OCI-LY7 (cell line): ENCODE data around the gene TMEM8B. TPM values are rescaled to one million over a fixed set of nuclear protein-coding genes. Genes with fewer than 3 reads are reported as not detected.

Experiments used
- BruUV-seq: library from RNA; stranded (reverse); fragments of 400-500 nt; replicated peaks from 2 replicates; lab custom pipeline; 2021; lab: Mats Ljungman, UMichigan
- CTCF ChIA-PET: fragments of 300-600 bp; sonication (Branson Sonifier 250); formaldehyde crosslinking; loops from one replicate; lab custom pipeline; 2022; ENCODE audit warnings: antibody characterized with exemption; ENCODE audit not compliant: unreplicated experiment; lab: Charles Lee
- POLR2A ChIA-PET: fragments of 300-600 bp; sonication (Branson Sonifier 250); formaldehyde crosslinking; loops from one replicate; lab custom pipeline; 2022; ENCODE audit warnings: antibody characterized with exemption; lab: Charles Lee
- DNase-seq: peaks from one replicate; pipeline ENCODE4 v3.0.0-alpha.2; 2015; ENCODE audit warnings: low spot score
- H2AFZ ChIP-seq: fragments of 200-600 bp; sonication (generic), shearing (Covaris generic); 2 replicates; pipeline ENCODE4 v1.6.1; 2014; ENCODE audit warnings: mild to moderate bottlenecking, antibody characterized with exemption, low read length, moderate library complexity
- H3K27ac ChIP-seq: fragments of 200-600 bp; sonication (generic); 2 replicates; pipeline ENCODE4 v1.5.1; 2014; ENCODE audit warnings: mixed run types, low read depth, mild to moderate bottlenecking, moderate library complexity, low read length, inconsistent platforms; ENCODE audit not compliant: poor library complexity, severe bottlenecking
- H3K36me3 ChIP-seq: fragments of 200-600 bp; sonication (generic); 2 replicates; pipeline ENCODE4 v1.6.1; 2014; ENCODE audit warnings: mild to moderate bottlenecking, antibody characterized with exemption, low read length, moderate library complexity, mixed read lengths; ENCODE audit not compliant: insufficient read depth
- H3K4me1 ChIP-seq: fragments of 200-600 bp; sonication (generic); 2 replicates; pipeline ENCODE4 v1.5.1; 2014; ENCODE audit warnings: mild to moderate bottlenecking, low read length; ENCODE audit not compliant: insufficient read depth, poor library complexity, severe bottlenecking
- H3K4me2 ChIP-seq: fragments of 200-600 bp; sonication (generic); 2 replicates; pipeline ENCODE4 v1.6.1; 2014; ENCODE audit warnings: mild to moderate bottlenecking, low read length
- H3K4me3 ChIP-seq: fragments of 200-600 bp; sonication (generic); 2 replicates; pipeline ENCODE4 v1.5.1; 2014; ENCODE audit warnings: mild to moderate bottlenecking, low read depth, low read length; ENCODE audit not compliant: poor library complexity, severe bottlenecking
- H3K79me2 ChIP-seq: fragments of 200-600 bp; sonication (generic); 2 replicates; pipeline ENCODE4 v1.6.1; 2016; ENCODE audit warnings: low read depth, mild to moderate bottlenecking, low read length, moderate library complexity, mixed read lengths; ENCODE audit not compliant: insufficient read depth
- H3K9me2 ChIP-seq: fragments of 200-600 bp; sonication (generic); 2 replicates; pipeline ENCODE4 v1.6.1; 2016; ENCODE audit warnings: mild to moderate bottlenecking, low read length, mixed read lengths; ENCODE audit not compliant: insufficient read depth
- H3K9me3 ChIP-seq: fragments of 200-600 bp; sonication (generic); 2 replicates; pipeline ENCODE4 v1.6.1; 2014; ENCODE audit warnings: mild to moderate bottlenecking, mixed run types, low read length, mixed read lengths
- H4K20me1 ChIP-seq: fragments of 200-600 bp; sonication (generic); 2 replicates; pipeline ENCODE4 v1.6.1; 2014; ENCODE audit warnings: mild to moderate bottlenecking, antibody characterized with exemption, low read length, moderate library complexity, mixed read lengths; ENCODE audit not compliant: insufficient read depth
- EZH2phosphoT487 ChIP-seq: fragments of 200-600 bp; sonication (generic); IDR thresholded peaks from 2 replicates; pipeline ENCODE4 v1.6.1; 2018; ENCODE audit warnings: low read depth, borderline replicate concordance, mild to moderate bottlenecking, mixed run types, antibody characterized with exemption, low read length, moderate library complexity, mixed read lengths
- intact Hi-C: fragments of 100-400 bp; cut with micrococcal nuclease; formaldehyde crosslinking; loops from one replicate; pipeline ENCODE4 v1.10.0; 2022; ENCODE audit not compliant: unreplicated experiment
- total RNA-seq, 2 experiments: library from RNA; depleted of rRNA in 1 of 2; stranded (reverse); fragments of >200 nt in 1 of 2; shearing (Covaris generic) in 1 of 2; gene quantifications; 2 replicates each; pipeline ENCODE4 v1.2.3, GENCODE V29; 2014 to 2022
- TF ChIP-seq, protein P1 (sequence below): fragments of 200-600 bp; sonication (generic); conservative IDR thresholded peaks from 2 replicates; pipeline ENCODE4 v1.5.1; 2014; ENCODE audit warnings: mild to moderate bottlenecking, antibody characterized with exemption, low read length, moderate library complexity, mixed read lengths

The TMEM8B gene
- total RNA-seq, 2 experiments from 2014 or later = 3.1 to 15.7 TPM

- H3K4me3 ChIP-seq = no peak overlapping the region
- no peaks in the 10 kb centered on the region; the same call in 1 of the 2 replicates for H3K36me3 ChIP-seq
- no peaks in the 10 kb centered on the region for H3K79me2 ChIP-seq
- TF ChIP-seq, protein P1, sequence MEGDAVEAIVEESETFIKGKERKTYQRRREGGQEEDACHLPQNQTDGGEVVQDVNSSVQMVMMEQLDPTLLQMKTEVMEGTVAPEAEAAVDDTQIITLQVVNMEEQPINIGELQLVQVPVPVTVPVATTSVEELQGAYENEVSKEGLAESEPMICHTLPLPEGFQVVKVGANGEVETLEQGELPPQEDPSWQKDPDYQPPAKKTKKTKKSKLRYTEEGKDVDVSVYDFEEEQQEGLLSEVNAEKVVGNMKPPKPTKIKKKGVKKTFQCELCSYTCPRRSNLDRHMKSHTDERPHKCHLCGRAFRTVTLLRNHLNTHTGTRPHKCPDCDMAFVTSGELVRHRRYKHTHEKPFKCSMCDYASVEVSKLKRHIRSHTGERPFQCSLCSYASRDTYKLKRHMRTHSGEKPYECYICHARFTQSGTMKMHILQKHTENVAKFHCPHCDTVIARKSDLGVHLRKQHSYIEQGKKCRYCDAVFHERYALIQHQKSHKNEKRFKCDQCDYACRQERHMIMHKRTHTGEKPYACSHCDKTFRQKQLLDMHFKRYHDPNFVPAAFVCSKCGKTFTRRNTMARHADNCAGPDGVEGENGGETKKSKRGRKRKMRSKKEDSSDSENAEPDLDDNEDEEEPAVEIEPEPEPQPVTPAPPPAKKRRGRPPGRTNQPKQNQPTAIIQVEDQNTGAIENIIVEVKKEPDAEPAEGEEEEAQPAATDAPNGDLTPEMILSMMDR = no peak
- no peak for TF ChIP-seq EZH2phosphoT487
- no peak overlapping the region for H3K27ac ChIP-seq
- intact Hi-C loops = loop anchor here (10.0 kb wide), 1 partner anchor 233 kb away; no protein-coding TSS in a partner anchor
- no peak for DNase-seq
- H4K20me1 ChIP-seq = no peaks in the 10 kb centered on the region
- ChIA-PET CTCF (interaction anchor here (1.1 to 1.4 kb wide), 2 partner anchors 34 to 43 kb away, joined by 3 read pairs; no protein-coding TSS in a partner anchor), POLR2A (interaction anchor here (2.0 kb wide), 1 partner anchor 16 kb away, joined by 4 read pairs; no protein-coding TSS in a partner anchor)
- no peak overlapping the region for H2AFZ ChIP-seq
- peaks cover 9% of the 10 kb centered on the region for H3K4me1 ChIP-seq
- no peaks in the 10 kb centered on the region for H3K9me2 ChIP-seq
- BruUV-seq = no TSS peak
- H3K4me2 ChIP-seq = no peak overlapping the region
- no peaks in the 10 kb centered on the region for H3K9me3 ChIP-seq
These were observed 36.8 kb upstream of the TMEM8B start for GRCh38 chr9:35792024-35792813.

DNA sequence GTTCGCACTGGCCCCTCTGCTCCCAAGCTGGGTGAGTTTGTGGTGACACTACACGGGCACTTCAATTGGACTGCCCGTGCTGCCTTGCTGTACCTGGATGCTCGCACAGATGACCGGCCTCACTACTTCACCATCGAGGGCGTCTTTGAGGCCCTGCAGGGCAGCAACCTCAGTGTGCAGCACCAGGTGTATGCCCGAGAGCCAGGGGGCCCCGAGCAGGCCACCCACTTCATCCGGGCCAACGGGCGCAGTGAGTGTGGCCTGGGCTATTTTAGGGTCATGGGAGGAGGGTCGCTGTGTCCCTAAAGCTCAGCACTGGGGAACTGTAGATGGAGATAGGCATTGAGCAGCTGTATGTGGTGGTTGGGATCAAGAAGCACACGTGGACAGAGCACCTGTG is 36.2 kb upstream of the TMEM8B start:
- no peaks in the 10 kb centered on the region for H3K9me3 ChIP-seq
- ChIA-PET POLR2A (interaction anchor here (2.0 kb wide), 1 partner anchor 16 kb away, joined by 4 read pairs; no protein-coding TSS in a partner anchor), CTCF (interaction anchor here (1.1 to 1.4 kb wide), 2 partner anchors 33 to 43 kb away, joined by 3 read pairs; no protein-coding TSS in a partner anchor)
- H3K36me3 ChIP-seq = no peaks in the 10 kb centered on the region; the same call in 1 of the 2 replicates
- no peaks in the 10 kb centered on the region for H3K79me2 ChIP-seq
- peaks cover 9% of the 10 kb centered on the region for H3K4me1 ChIP-seq
- BruUV-seq = no TSS peak
- H3K4me3 ChIP-seq = no peak overlapping the region
- no peak overlapping the region for H3K27ac ChIP-seq
- no peak for DNase-seq
- H3K9me2 ChIP-seq = no peaks in the 10 kb centered on the region
- no peak overlapping the region for H3K4me2 ChIP-seq
- H2AFZ ChIP-seq = no peak overlapping the region
- H4K20me1 ChIP-seq = no peaks in the 10 kb centered on the region
- TF ChIP-seq, protein P1 = no peak
- no peak for TF ChIP-seq EZH2phosphoT487
- intact Hi-C loops = loop anchor here (10.0 kb wide), 1 partner anchor 232 kb away; no protein-coding TSS in a partner anchor
